Embryonic facial prominence (tissue), 1 donor: ENCODE results near the gene CCDC181.
"Not testable (repeated sequence)": the region's sequence is repeated elsewhere in the genome, so short reads cannot be mapped to it uniquely, and the experiment has no call there.

Source experiments
- DNase-seq: peaks from one replicate; pipeline ENCODE4 v3.0.0-alpha.2; 2016; ENCODE audit errors: extremely low spot score

Gene CCDC181

GRCh38 chr1:169427081-169427641 is at the start of gene CCDC181:
Gene CCDC181 (minus strand): TSS chr1:169427474. CDS start chr1:169424927, 2,547 bp downstream.
- peak; percentile 84 for DNase-seq

- DNase-seq, result no peak
Observed at GRCh38 chr1:169475806-169476387, 48.6 kb upstream of the CCDC181 start.

GRCh38 chr1:169474302-169474995 is 47.2 kb upstream of the CCDC181 start:
- DNase-seq, result no peak

GRCh38 chr1:169473347-169473746 is 46.1 kb upstream of the CCDC181 start:
- no peak for DNase-seq

- no peak for DNase-seq
Observed at GRCh38 chr1:169472738-169473137, 45.5 kb upstream of the CCDC181 start.

GRCh38 chr1:169468982-169469381 is 41.7 kb upstream of the CCDC181 start:
- no peak for DNase-seq

GRCh38 chr1:169466259-169467230 is 39.3 kb upstream of the CCDC181 start:
- no peak for DNase-seq

- no peak for DNase-seq
Observed at GRCh38 chr1:169465281-169465680, 38.0 kb upstream of the CCDC181 start.

- DNase-seq, result no peak
Observed at GRCh38 chr1:169462385-169462784, 35.1 kb upstream of the CCDC181 start.

- DNase-seq, result no peak
Observed at GRCh38 chr1:169461390-169462000, 34.2 kb upstream of the CCDC181 start.

GRCh38 chr1:169460191-169460833 is 33.0 kb upstream of the CCDC181 start:
- no peak for DNase-seq

- DNase-seq, result no peak
Observed at GRCh38 chr1:169457443-169457842, 30.2 kb upstream of the CCDC181 start.

- no peak for DNase-seq
Observed at GRCh38 chr1:169456029-169456428, 28.8 kb upstream of the CCDC181 start.

GRCh38 chr1:169452921-169453320 is 25.6 kb upstream of the CCDC181 start:
- no peak for DNase-seq

- no peak for DNase-seq
Observed at GRCh38 chr1:169451218-169451824, 24.0 kb upstream of the CCDC181 start.

- DNase-seq, result no peak
Observed at GRCh38 chr1:169443923-169444322, 16.6 kb upstream of the CCDC181 start.

GRCh38 chr1:169426174-169426705 is 1.0 kb downstream of the CCDC181 start:
- no peak for DNase-seq

GRCh38 chr1:169421309-169421708 is 6.0 kb downstream of the CCDC181 start:
- no peak for DNase-seq

GRCh38 chr1:169414952-169415351 is 12.3 kb downstream of the CCDC181 start:
- DNase-seq, result no peak

- DNase-seq, result not testable (repeated sequence)
Observed at GRCh38 chr1:169408340-169408739, 18.9 kb downstream of the CCDC181 start.
